Pancreas (tissue), 8 donors: ENCODE measurements around the gene AMMECR1. TPM values are rescaled to one million over a fixed set of nuclear protein-coding genes. Genes with fewer than 3 reads are reported as not detected.

Experiments
- polyA plus RNA-seq, 2 donors: library from polyadenylated mRNA; stranded (reverse); fragments of 200-250 nt; gene quantifications; one replicate each; pipeline ENCODE4 v1.2.3, GENCODE V29; 2013
- total RNA-seq, 6 donors: library from RNA; stranded (reverse); fragmentation: NEBNext Ultra II Directional in 4 of 6; extraction: Animal tissue kit (Norgen Biotek cat#: 25700) in 4 of 6; gene quantifications; one replicate each; pipeline versions ENCODE4 v1.2.1 to v1.2.4, GENCODE V29; 2021 to 2023
- donor health status: healthy with polysubstance abuse.
- donor health status: DM: no; HTN: no; CAD: no; lungs with moderate emphysema.
- donor health status: DM: no; HTN: no; CAD: no.
- donor health status: Bipolar disorder and iron deficiency.
- donor health status: DM: yes; HTN: yes; CAD: no.
- donor health status: DM: no; HTN: no; CAD: no.
- donor health status: DM: no; HTN: no; CAD: no.
- donor health status: DM: yes; HTN: yes; CAD: no.

The AMMECR1 gene
- total and polyA plus RNA-seq, 8 donors = 1.4 to 4.1 (median 1.9) TPM

Other genes starting within 250 kb of the AMMECR1 start
- gene RTL9, start 40.8 kb upstream of the AMMECR1 start, total RNA-seq = under 1 TPM in 1 of 6 donors, not detected in 5; 0.03 TPM
- gene RTL9, start 40.8 kb upstream of the AMMECR1 start, polyA plus RNA-seq = under 1 TPM in 1 of 2 donors, not detected in 1; 0.05 TPM